Stimulated activated CD4-positive, alpha-beta T cell treated with anti-CD3 and anti-CD28 coated beads, Interleukin-12 subunit alpha, Interleukin-12 subunit beta, amount 100 ng/mL, for 4 hours (primary cell): Measurements from ENCODE around the gene EVX1.

Experiments used
- DNase-seq: peaks from one replicate; pipeline ENCODE4 v3.0.0-alpha.2; 2020

The EVX1 gene

GRCh38 chr7:27205325-27206280 is 37.0 kb upstream of the EVX1 start:
- no peak for DNase-seq

GRCh38 chr7:27207348-27207985 is 35.1 kb upstream of the EVX1 start:
- DNase-seq: no peak

DNA sequence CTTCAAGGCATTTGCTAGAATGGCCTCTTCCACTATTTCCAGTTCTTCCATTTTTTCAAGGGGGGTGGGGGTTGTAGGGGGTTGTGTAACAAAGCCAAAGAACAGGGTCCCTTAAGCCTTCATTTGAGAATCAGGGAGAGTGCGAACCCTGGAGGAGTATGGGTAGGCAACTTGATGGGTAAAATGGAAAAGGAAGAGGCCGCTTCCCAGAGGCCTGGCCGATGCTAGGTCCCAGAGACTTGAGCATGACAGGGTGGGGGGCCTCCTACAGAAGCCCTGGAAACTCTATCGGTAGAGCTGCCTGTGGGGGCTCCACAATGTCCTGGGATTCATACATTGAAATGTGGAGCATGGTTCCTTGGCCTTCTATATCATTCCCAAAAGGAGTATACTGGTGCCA is 33.6 kb upstream of the EVX1 start:
- DNase-seq: no peak

DNA sequence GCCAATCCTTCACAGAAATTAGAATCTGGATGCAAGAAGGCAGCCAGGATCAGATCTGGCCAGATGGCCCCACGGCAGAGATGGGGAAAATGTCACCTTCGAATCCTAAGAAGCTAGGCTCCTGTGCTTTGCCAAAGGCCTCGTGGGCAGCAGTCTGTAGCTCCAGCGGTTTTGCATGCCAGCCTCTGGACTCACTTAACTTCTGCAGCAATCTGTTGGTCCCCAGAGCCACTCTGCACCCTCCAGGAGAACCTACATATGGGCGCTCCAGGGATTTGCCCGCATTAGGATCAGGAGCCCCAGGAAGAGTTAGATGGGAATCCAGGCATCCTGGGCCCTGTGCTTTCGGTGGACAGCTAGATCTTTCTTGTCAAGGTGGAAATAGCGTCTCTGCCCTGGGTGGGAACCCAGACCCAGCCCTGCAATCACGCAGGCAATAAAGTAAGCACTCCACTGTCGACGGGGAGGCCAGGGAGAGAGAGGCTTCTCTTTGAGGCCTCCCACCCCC is 32.6 kb upstream of the EVX1 start:
- DNase-seq: no peak

- peak; percentile 48 for DNase-seq
Observed at GRCh38 chr7:27210441-27211083, 32.0 kb upstream of the EVX1 start.

GRCh38 chr7:27211084-27211446 is 31.5 kb upstream of the EVX1 start:
- no peak for DNase-seq

DNA sequence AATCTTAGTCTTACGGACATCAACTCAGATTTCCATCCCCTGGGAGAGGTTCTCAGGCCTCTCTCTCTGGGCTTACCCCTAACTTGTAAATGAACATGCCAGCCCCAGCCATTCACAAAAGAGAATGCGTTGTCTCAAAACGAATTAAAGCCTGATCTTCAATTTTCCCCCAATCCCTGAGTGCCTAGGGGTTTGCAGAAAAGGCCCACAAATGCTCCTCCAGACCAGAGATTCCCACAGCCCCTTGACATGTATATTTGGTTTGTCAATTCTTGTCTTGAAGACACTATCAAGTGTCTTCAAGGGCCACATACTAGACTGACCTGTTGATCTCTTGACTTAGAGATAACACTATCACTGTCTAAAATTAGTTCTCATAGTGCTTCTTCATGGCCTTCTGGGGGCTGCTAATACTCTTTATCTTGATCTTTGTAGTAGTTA is 30.8 kb upstream of the EVX1 start:
- DNase-seq: no peak

GRCh38 chr7:27212497-27213432 is 29.8 kb upstream of the EVX1 start:
- DNase-seq: no peak

DNA sequence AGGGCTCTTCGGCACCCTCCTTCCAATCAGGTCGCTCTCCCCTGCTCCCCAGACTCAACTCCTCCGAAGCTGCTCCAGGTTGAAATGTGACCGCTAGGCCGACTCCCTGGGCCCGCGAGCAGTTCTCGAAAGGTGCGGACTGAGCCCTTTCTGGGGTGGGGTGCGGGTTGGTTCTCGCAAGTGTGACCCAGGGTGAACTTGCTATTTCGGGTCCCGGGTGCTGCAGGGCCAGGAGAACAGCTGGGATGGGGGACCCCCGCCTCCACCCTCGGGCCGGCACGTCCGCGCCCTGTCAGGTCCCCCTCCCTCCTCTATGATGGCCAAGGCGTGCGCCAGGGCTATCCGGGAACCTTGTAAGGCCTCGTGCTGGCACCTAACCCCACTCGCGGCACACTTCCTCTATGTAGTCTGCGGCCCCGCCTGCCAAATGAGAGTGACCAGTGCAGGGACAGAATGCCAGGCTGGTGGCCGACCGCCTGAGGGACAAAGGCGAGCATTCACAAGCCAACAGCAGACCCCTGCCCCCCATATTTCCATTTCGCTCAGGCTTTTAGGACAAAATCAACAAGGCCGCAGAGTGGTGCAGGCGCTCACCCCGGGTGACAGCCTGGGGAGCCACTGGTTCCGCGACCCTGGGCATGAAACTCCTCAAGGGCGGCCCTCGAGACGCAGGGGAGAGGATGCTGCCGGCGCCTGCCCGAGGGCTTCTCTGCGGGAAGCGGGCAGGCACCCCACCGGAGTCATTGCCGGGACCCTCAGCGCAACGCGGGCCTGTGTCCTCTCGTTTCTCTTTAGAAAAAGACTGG is 29.0 kb upstream of the EVX1 start:
- DNase-seq: no peak

- no peak for DNase-seq
Observed at GRCh38 chr7:27214239-27214950, 28.2 kb upstream of the EVX1 start.

- no peak for DNase-seq
Observed at GRCh38 chr7:27215356-27215755, 27.2 kb upstream of the EVX1 start.

DNA sequence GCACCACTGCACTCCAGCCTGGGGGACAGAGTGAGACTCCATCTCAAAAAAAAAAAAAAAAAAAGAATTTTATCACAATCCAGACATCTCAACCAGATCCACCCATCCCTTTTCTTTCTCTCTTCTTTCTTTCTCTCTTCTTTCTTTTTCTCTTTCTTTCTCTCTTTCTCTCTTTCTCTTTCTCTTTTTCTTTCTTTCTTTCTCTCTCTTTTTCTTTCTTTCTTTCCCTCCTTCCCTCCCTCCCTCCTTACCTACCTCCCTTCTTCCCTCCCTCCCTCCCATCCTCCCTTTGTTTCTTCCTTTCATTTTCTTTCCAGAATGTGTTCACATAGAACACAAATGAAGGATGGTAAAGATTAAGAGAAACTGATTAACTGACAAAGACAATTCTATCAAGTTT is 24.7 kb upstream of the EVX1 start:
- DNase-seq: no peak

DNA sequence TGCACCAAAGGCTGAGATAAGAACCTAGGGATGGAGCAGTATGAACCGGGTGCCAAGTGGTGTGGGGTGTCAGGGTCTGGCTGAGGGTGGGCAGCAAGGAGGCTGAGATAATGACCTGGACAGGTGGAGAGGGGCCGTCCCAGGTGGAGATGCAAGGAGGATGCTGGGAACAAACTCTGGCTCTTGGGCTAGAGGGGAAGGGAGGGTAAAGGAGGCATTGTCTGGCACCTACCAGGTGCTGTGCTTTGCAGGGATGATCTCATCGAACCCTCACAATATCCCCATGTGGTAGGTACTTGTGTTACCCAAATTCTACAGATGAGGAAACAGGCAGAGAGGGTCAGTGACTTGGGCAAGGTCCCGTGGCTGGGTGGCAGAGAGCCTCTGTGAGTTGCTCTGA is 22.8 kb upstream of the EVX1 start:
- DNase-seq: no peak

DNA sequence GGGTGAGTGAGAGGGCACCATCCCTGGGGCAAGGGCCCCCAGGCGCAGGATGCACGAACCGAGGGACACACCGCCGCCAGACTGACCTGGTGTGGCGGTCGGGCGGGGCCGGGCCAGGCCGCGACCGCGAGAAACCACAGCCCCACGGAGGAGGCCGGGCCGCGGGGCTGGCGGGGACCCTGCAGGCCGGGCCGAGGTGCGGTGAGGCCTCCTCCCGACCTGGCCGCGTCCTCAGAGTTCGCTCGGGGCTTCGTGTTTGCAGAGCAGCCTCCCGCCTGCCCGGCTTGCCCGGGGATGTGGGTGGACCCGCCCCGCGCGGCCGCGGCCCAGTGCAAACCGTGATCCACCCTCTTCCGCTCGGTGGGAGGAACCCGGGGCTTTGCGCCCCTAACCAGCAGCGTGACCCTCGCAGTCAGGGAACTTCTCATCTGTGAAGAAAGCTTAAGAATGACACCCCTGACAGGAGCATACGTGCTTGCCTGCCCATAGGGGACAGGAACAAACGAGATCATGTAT is 22.1 kb upstream of the EVX1 start:
- no peak for DNase-seq

DNA sequence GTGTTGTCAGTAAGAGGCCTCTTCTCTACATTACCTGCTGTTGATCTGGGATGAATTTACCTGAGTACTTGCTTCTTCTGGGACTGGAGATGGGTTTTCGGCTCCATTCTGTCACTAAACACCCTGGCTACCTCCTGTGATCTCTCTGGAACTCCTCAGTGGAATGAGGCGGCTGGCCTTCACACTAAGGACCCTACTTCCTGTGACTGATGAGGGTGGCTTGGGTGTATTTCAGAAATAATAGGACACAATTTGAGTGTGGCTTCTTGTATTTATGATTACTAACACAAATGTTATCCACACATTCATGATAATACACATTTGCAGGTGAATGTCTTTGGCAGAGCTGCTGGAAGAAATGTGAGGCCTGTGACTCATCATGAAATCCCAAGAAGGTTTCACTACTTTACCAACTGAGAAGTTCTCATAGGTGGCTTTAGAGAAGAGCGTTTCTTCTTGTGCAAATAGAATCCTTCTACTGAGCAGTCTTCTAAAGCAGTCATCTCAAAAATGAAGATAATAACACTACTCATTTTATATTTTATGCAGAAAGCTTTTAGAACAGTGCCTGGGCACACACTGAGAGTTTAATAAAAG is 21.3 kb upstream of the EVX1 start:
- no peak for DNase-seq

DNA sequence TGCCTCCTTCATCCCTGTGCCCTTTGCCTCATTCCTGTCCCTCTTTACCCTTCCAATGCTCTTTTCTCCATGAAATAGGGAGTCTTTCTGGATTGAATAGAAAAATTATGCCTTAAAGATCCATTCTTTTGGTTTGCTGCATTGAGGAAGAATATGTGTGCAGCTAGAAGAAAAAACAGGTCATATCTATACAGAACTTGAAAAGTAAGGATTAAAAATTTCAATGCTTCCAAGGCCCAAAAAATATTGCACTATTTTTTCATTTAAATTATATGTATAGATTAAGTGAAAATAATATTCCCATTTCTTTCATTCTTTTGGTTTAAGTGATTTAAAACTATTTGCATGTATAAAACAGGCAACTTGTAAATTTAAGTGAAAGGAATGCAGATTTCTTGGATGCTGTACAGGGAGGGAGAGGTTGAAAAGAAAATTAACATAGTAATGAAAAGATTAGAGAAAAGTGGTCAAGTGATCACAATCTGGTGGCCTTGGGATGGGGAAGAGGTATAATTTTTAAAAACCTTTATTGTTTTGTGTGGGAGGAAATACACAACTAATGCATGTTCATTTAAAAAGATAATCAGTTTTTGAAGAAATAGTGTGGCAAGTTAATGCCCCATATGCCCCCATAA is 18.5 kb upstream of the EVX1 start:
- no peak for DNase-seq

DNA sequence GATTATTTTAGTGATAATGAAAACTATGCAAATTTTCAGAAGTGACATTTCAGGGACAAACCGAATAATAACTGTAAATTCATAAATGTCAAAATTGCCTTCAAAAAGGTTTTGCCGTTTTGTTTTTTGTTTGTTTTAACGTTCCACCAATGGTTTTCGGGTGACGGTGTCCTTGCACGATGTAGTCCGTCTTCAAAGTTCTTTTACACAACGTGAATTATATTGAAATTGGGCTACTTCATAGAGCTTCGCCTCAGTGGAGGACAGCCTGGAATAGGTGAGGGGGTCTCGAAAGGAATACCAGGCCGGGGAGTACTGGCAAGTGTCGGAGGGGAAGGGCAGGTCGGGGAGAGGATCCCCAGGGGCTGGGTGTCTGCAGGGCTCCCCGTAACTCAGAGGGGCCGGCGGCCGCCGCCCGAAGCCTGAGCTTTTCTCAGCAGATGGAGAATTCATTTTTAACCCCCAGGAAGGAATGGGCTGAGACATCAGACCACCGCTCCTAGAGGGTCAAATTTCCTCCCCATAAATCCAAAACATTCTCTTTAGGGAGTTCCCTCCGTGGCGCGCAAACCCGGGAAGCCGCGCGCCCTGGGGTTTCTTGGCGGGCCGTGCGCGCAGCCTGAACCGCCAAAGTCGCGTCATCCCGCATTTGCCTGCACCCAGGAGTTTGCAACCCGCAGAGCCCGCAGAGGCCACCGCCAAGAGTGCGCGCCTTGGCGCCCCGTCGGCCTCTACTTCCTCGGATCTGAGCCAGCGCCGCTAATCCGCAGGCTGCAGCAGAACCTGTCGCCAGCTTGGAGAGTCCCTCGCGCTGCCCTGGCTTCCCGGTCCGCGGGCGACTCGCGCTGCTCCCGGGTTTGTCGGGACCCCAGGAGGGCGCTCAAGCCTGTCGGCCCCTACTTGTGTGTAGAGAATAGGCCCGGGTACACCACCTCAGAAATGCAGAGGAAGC is 17.3 kb upstream of the EVX1 start:
- no peak for DNase-seq

DNA sequence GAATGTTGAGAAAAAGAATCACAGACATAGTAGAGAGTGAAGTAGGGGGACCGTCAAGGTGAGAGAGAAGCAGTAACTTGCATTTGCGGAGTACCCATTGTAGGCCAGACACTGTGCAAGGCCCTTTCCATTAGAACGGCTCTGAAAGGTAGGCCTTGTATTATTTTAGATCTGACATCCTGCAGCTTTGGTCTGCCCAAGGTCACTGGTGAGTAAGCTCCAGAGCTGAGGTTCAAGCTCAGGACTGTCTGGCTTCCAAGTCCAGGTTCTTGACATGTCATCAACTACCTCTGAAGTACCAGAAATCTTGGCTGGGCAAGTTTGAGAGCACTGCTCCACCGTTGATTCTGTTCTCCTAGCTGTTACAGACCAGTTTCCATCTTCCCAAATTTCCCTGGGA is 13.2 kb upstream of the EVX1 start:
- no peak for DNase-seq
